Activated B cell treated with CpG ODN at 0.5 μM for 24 hours (primary cell): ENCODE measurements around the gene IMMT. TPM values are rescaled to one million over a fixed set of nuclear protein-coding genes. Genes with fewer than 3 reads are reported as not detected.

Source experiments
- ATAC-seq: fragments of 200-7000 bp; cut with Tn5 transposase; one replicate; pipeline ENCODE4 v1.10.0; 2021; ENCODE audit warnings: low read depth, mild to moderate bottlenecking, moderate library complexity
- CTCF ChIA-PET: fragments of 350-600 bp; sonication (Branson Sonifier 250); formaldehyde crosslinking; loops from one replicate; lab custom pipeline; 2021; ENCODE audit warnings: antibody characterized with exemption; lab: Charles Lee
- POLR2A ChIA-PET: fragments of 350-600 bp; sonication (Branson Sonifier 250); formaldehyde crosslinking; loops from one replicate; lab custom pipeline; 2021; ENCODE audit warnings: antibody characterized with exemption; lab: Charles Lee
- DNase-seq: peaks from one replicate; pipeline ENCODE4 v3.0.0; 2022
- H3K27ac Mint-ChIP-seq: one replicate; pipeline ENCODE4 v1.8.0; 2020; ENCODE audit warnings: mixed read lengths
- H3K27me3 Mint-ChIP-seq: one replicate; pipeline ENCODE4 v1.8.0; 2021; ENCODE audit warnings: mixed read lengths
- H3K36me3 Mint-ChIP-seq: one replicate; pipeline ENCODE4 v1.8.0; 2021; ENCODE audit warnings: low read depth, mixed read lengths
- H3K4me1 Mint-ChIP-seq: one replicate; pipeline ENCODE4 v1.8.0; 2021; ENCODE audit warnings: mixed read lengths
- H3K4me3 Mint-ChIP-seq: one replicate; pipeline ENCODE4 v1.8.0; 2020; ENCODE audit warnings: mild to moderate bottlenecking, mixed read lengths
- H3K9me3 Mint-ChIP-seq: one replicate; pipeline ENCODE4 v1.8.0; 2020; ENCODE audit warnings: mixed read lengths
- CTCF ChIP-seq: fragments of 200-600 bp; IDR thresholded peaks from one replicate; pipeline ENCODE4 v1.8.0; 2022; ENCODE audit warnings: antibody characterized with exemption, mild to moderate bottlenecking
- intact Hi-C: fragments of 100-400 bp; cut with micrococcal nuclease; formaldehyde crosslinking; loops from one replicate; pipeline ENCODE4 v1.15.1; 2024
- total RNA-seq: library from RNA; stranded (reverse); gene quantifications from 2 replicates; pipeline ENCODE4 v1.2.3, GENCODE V29; 2022

IMMT gene
- total RNA-seq, 1 donor from 2014 or later: 93.0 TPM

DNA sequence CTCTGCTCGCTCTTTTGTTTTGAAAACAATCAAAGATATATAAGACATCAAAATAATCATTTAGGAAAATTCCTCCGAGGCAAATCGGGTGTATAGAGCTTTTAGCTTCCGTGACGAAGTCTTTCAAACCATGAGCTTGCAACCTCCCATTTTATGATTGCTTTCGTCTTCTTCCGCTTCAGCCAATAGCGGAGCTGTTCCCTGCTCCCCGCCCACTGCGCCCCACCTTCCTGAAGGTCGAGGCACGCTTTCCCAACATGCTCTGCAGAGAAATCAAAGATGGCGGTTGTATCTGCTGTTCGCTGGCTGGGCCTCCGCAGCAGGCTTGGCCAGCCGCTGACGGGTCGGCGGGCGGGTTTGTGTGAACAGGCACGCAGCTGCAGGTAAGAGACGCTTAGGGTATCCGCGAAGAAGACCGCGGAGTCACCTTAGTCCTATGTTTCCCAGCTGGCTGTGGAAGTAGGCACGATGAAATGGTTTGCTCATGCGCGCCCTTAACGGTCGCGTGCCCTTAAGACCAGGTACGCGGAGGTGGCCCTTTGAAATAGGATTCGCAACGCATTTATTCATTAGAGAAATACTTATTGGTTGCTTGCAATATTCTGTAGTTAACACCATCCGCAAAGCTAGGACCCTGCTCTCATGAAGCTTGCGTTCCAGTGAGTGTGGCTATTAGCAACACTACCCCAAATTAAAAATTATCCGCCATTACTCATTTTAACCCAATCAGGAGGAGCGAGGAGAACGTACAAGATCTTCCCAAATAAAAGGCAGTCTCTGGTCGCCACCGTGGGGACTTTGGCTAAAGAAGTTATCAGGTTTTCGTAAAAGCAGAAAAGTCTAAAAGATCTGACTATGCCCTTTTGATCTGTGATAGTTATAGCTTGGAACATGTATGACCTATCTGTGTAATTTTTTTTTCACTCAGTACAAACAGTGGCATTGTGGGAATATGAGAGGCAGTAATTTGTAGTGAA, 89.0 kb downstream of the IMMT start, which contains the start of gene PTCD3:
Gene PTCD3, plus strand, starts transcription at position 267 of the 977 bp plus-strand sequence. Its CDS starts 13 bp downstream, at position 280.
- Mint-ChIP-seq H3K27ac (peak within 1 kb of the TSS; percentile 100), H3K4me3 (peak within 1 kb of the TSS; percentile 99), H3K4me1 (peaks cover 53% of the 10 kb centered on the region), H3K36me3 (peaks cover 64% of the 10 kb centered on the region), H3K9me3 (no peaks in the 10 kb centered on the region), H3K27me3 (no peaks in the 10 kb centered on the region)
- ATAC-seq (peak; percentile 92), DNase-seq (peak; percentile 80)
- no peak for TF ChIP-seq CTCF
- intact Hi-C loops: loop anchor here (1.0 to 10.0 kb wide), 7 partner anchors 89 to 691 kb away; partner anchors contain the start of genes CAPG, IMMT, KDM3A and RNF103
- POLR2A ChIA-PET: interaction anchor here (0.5 to 2.1 kb wide), 19 partner anchors 26 to 699 kb away, joined by 3 to 24 read pairs (median 5); partner anchors contain the start of genes IMMT, KDM3A, MAT2A and MRPL35
- CTCF ChIA-PET: interaction anchor here (0.7 to 1.8 kb wide), 5 partner anchors 26 to 357 kb away, joined by 3 to 8 read pairs (median 5); partner anchors contain the start of gene ST3GAL5

- no peaks in the 10 kb centered on the region for H3K27me3 Mint-ChIP-seq
- no peak for TF ChIP-seq CTCF
- ATAC-seq: peak; percentile 78
- peak; percentile 70 for DNase-seq
- CTCF ChIA-PET: interaction anchor here (1.0 to 1.8 kb wide), 5 partner anchors 25 to 278 kb away, joined by 3 to 8 read pairs (median 5); partner anchors contain the start of gene ST3GAL5
- POLR2A ChIA-PET: interaction anchor here (0.6 to 2.1 kb wide), 18 partner anchors 25 to 566 kb away, joined by 3 to 24 read pairs (median 5); partner anchors contain the start of genes IMMT, KDM3A, MAT2A and MRPL35
- H3K36me3 Mint-ChIP-seq: peaks cover 63% of the 10 kb centered on the region
- intact Hi-C loops: loop anchor here (1.0 to 10.0 kb wide), 5 partner anchors 251 to 691 kb away; partner anchors contain the start of genes CAPG, KDM3A, RNF103 and SH2D6
- H3K4me3 Mint-ChIP-seq: peak within 1 kb of the TSS; percentile 99
- no peaks in the 10 kb centered on the region for H3K9me3 Mint-ChIP-seq
- H3K27ac Mint-ChIP-seq: peak within 1 kb of the TSS; percentile 100
- peaks cover 53% of the 10 kb centered on the region for H3K4me1 Mint-ChIP-seq
Observed at GRCh38 chr2:86105252-86105968, 89.9 kb downstream of the IMMT start, which contains the start of gene POLR1A. TSS of gene POLR1A (minus strand) at chr2:86105886. CDS start at chr2:86105776, 110 bp downstream.

DNA sequence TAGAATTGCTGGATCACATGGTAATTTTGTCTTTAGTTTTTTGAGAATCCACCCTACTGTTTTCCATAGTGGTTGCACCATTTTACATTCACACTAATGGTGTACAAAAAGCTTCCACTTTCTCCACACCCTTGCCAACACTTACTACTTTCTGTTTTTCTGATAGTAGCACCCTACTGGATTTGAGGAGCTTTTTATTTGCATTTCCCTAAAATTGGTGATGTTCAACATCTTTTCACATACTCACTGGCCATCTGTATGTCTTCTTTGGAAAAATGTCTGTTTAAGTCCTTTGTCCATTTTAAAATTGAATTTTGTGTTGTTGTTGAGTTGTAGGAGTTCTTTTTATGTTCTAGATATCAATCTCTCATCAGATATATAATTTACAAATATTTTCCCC, 93.1 kb downstream of the IMMT start:
- intact Hi-C loops: loop anchor here (10.0 kb wide), 1 partner anchor 687 kb away; the partner anchor contains the start of genes CAPG and SH2D6
- DNase-seq (no peak), ATAC-seq (no peak)
- Mint-ChIP-seq H3K4me3 (no peak overlapping the region), H3K27ac (no peak overlapping the region), H3K4me1 (peaks cover 46% of the 10 kb centered on the region), H3K9me3 (no peaks in the 10 kb centered on the region), H3K27me3 (no peaks in the 10 kb centered on the region), H3K36me3 (peaks cover 68% of the 10 kb centered on the region)
- TF ChIP-seq CTCF: no peak
- CTCF ChIA-PET: no interaction called here
- POLR2A ChIA-PET: no interaction called here

GRCh38 chr2:86097913-86098312, 97.3 kb downstream of the IMMT start:
- TF ChIP-seq CTCF: no peak
- DNase-seq (no peak), ATAC-seq (no peak)
- intact Hi-C loops: loop anchor here (1.0 kb wide), 1 partner anchor 17 kb away; no protein-coding TSS in a partner anchor
- Mint-ChIP-seq H3K27ac (no peak overlapping the region), H3K27me3 (no peaks in the 10 kb centered on the region), H3K36me3 (peaks cover 81% of the 10 kb centered on the region), H3K9me3 (no peaks in the 10 kb centered on the region), H3K4me1 (peaks cover 6% of the 10 kb centered on the region), H3K4me3 (no peak overlapping the region)
- CTCF ChIA-PET: interaction anchor here (0.6 kb wide), 1 partner anchor 236 kb away, joined by 4 read pairs; no protein-coding TSS in a partner anchor
- POLR2A ChIA-PET: no interaction called here
